Tibial nerve (tissue), 4 donors: ENCODE results near the gene TANK.

Experiments
- CTCF ChIP-seq, 5 experiments: fragments of 200-600 bp in 3 of 5; fragments of 450-650 bp in 2 of 5; sonication (generic) in 3 of 5; IDR thresholded peaks; one replicate each; pipeline ENCODE4 v1.5.1; 2016 to 2019; ENCODE audit warnings: antibody characterized with exemption in 5 of 5, mild to moderate bottlenecking in 3 of 5, moderate library complexity in 2 of 5
- EP300 ChIP-seq, 2 donors: sonication (generic); formaldehyde crosslinking; IDR thresholded peaks; one replicate each; pipeline ENCODE4 v1.6.1; 2017; ENCODE audit warnings: antibody characterized with exemption in 2 of 2, mild to moderate bottlenecking in 1 of 2
- POLR2A ChIP-seq, 2 donors: fragments of 450-650 bp; IDR thresholded peaks; one replicate each; pipeline ENCODE4 v1.6.1; 2017; ENCODE audit warnings: antibody characterized with exemption in 2 of 2, mild to moderate bottlenecking in 2 of 2, moderate library complexity in 2 of 2

- TF ChIP-seq CTCF (IDR thresholded peaks at IDR 0.05), result no peak
- TF ChIP-seq POLR2A (IDR thresholded peaks at IDR 0.05), result no peak
- TF ChIP-seq EP300 (IDR thresholded peaks at IDR 0.05), result no peak
Measured at GRCh38 chr2:161283926-161284325, 123.7 kb downstream of the TANK start.
